Stimulated activated CD4-positive, alpha-beta T cell treated with anti-CD3 and anti-CD28 coated beads, Interleukin-4, amount 100 ng/mL, for 24 hours (primary cell): ENCODE measurements around the gene WDR27.

Experiments
- DNase-seq: peaks from one replicate; pipeline ENCODE4 v3.0.0-alpha.2; 2020

The WDR27 gene

DNA sequence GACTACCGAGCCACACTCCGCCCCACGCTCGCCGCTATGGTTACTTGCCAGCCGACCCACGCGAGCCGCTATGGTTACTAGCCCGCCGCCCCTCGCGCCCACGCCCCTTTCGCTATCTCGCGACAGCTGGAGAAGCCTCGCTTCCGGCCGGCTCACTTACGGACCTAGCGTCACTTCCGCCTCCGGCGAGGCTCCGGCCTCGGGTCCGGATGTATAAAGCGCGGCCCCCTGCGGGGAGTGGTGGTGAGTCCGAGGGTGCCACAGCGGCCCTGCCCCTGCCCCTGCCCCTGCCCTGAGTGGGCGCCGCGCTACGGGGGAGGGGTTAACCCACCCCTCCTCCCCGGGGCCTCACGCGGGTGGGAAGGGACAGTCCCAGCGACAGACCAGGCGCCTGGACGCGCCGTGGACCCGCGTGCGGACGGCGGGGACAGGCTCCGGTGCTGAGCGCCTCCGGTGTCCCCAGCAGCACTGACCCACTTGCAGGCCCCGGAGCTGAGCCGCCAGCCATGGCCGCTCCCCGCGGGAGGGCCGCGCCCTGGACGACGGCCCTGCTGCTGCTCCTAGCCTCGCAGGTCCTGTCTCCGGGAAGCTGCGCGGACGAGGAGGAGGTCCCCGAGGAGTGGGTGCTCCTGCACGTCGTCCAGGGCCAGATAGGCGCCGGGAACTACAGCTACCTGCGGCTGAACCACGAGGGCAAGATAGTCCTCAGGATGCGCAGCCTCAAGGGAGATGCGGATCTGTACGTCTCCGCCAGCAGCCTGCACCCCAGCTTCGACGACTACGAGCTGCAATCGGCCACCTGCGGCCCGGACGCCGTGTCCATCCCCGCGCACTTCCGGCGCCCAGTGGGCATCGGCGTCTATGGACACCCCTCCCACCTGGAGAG lies at the start of gene WDR27, which contains the start of gene C6orf120:
Gene WDR27 (minus strand): TSS at position 76 of the 886 bp plus-strand sequence. CDS start 13,024 bp downstream, outside the sequence.
Gene C6orf120 (plus strand): TSS at position 173 of the 886 bp plus-strand sequence. CDS start 334 bp downstream, at position 507.
- peak; percentile 99 for DNase-seq

DNA sequence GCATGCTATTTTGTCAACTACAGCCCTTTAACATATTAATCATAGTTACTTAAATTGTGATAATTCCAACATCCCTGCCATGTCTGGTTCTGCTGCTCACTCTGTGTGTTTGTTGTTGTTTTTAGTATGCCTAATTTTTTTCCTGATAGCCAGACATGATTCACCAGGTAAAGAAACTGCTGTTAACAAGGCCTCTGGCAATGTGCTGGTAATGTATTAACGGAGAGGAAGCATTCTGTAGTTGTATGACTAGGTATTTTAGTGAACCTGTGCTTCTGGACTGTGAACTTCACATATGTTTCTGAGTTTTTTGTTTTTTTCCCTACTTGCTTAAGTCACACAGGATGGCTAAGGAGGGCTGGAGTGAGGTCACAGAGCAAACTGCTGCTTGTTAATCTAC lies 44.7 kb upstream of the WDR27 start:
- DNase-seq = no peak

DNA sequence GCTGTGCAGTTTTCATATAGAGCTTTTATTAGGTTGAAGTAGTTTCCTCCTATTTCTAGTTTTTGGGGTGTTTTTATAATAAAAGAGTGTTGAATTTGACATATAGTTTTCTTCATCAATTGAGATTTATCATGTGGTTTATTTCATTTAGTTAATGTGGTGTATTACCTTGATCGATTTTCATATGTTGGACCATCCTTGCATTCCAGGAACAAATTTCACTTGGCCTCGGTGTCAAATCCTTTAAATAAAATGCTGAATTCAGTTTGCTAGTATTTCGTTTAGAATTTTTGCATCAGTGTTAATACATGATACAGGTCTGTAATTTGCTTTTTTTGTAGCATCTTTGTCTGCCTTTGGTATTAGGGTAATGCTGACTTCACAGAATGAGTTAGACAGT lies 43.6 kb upstream of the WDR27 start:
- no peak for DNase-seq

DNA sequence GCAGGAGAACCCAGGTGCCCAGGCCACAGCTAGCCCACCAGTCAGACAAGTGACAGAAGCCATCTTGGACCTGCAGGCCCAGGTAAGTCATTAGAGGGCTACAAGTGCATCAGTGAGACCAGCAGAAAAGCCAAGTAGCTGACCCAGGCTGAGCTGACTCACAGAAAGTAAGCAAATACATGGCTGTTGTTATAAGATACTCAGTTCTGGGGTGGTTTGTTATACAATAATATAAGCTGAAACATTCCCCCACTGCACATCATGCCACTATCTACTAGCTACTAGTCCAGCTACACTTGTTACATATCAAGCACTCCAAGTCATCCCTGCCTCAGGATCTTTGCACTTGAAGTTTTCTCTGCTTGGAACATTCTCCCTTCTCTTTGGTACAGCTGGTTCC lies 39.5 kb upstream of the WDR27 start:
- no peak for DNase-seq

DNA sequence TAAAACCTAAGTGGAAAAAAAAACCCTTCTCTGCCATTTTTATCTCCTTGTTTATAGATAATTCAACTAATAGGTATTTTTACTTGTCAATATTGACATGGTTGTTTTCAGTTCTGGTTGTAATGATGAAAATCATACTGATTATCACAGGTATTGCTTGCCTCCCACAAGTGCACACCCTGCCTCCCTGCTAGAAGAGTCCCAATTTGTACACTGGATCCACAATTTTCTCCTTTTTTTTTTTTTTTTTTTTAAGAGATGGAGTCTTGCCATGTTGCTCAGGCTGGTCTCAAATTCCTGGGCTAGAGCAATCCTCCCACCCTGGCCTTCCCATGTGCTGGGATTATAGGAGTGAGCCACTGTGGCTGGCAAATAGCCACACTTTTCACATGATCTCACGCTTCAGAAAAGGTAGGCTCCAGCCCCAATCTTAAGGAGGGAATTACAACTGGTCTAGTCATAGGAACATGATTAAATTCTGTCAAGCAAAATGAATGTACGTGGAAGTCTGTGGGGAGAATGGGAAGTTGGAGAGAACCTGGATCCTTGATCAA lies 37.2 kb upstream of the WDR27 start:
- no peak for DNase-seq

DNA sequence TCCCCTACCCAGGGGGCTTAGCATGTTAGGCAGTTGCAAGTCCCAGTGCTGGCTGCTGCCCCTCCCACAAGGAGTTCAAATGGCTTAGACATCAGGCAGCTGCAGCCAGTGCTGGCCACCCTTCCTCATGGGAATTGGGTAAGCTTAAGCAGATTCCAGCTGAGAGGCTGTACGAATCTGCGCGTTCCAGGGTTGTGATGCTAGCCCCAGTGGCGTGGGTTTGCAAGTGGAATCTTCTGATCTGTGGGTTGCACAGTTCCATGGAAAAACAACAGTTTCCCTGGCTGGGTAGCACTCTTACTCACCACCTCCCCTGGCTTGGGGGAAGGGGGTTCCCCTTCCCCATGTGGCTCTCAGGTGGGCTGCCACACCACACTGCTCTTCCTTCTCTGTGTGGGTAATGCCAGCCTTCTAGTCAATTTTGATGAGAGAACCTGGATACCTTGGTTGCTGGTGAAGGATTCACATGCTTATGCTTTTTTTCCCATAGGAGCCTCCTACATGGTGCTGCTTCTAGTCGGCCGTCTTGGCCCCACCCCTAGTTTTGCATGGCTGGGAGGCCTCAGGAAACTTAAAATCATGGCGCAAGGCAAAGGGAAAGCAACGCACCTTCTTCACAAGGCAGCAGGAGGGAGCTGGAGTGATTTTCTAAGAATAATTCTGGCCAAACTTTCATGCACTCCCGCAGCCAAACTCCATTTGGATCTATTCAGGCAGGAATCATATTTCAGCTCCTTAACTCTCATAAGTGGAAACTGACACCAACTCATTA lies 36.6 kb upstream of the WDR27 start:
- no peak for DNase-seq

DNA sequence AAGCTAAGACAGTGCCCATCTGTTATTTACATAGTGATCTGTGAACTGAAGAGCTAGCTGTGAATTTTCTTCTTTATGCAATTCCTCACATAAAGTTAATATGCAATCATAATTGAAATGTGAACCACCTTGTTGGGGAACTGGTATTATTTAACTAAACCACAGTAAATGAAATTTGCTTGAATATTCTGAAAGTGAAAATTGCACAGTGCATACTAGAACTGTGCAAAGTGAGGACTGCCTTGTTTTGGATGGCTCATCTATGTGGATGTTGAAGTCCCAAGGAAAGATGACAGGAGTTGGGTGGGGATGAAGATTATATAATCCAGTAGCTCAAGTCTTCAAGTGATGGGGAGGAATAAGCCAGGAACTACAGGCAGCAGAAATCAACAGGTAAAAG lies 28.1 kb upstream of the WDR27 start:
- no peak for DNase-seq

DNA sequence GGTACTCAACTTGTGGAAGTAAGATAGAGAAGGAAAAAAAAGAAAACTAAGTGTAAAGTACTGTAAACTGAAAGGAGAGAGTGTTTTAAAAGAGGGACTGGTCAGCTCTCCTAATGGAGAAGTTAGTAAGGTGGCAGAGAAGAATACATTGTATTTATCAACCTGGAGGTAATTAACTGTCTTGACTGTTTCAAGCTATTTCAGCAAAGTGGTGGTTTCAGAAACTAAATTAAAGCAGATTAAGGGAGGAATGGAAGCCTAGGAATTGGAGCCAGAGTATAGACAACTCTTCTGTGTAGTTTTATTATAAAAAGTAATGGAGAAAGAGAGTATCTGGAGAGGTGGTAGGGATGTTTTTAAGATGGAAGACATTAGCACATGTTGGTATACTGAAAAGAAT lies 25.1 kb upstream of the WDR27 start:
- no peak for DNase-seq

DNA sequence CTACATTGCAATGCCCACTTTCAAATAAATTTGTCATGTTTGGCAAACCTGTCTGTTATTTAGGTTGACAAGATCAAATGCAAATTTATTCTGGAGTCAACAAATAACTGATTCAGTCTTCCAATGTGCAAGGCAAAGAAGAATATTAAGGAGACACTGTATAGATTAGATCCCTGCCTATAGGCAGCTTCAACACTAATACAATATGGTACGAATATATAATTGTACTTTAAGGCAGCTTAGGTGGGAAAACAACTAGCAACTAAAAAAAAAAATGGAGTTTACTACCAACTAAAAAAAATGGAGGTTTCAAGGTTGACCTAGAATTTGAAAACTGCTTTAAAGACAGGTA lies 24.2 kb upstream of the WDR27 start:
- DNase-seq = no peak

DNA sequence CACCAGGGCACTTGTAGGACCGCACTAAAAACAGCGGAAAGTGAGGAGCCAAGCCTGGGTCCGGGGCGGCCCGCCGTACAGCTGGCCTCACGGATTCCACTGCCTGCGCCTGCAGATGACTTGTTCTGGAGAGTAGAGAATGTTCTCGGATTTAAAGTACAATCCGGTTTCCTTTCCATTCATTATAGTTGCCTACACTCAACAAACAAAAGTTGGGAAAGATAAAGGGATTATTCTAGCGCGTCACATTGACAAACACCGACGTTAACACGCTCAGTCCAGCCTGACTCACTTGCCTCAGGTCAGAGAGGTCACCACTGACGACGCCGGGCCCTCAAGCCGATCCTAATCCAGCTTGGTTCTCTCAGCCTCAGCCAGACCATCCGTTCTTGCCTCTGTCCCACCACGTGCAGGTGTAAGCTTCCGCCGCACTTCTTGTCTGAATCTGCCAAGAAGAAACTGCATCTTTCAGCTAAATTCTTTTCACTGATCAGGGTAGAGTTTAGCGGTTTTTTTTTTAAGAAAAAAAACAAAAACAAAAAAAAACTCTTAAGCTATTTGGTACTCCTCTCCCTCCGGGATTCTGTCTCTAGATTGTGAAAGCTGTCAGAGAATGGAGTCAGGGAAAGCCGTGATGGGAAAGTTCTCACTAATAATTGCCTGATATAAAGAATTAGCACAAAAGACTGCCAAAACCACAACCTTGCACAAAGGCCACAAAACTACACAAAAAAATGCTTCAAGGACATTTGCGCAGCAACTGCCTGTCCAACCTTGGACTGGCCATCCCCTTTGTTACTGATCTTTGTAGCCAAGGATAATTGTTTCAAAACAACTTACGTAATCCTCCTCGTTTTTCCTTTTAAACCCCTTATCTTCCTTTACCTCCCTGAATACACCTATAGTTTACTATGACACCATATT lies 23.6 kb upstream of the WDR27 start:
- DNase-seq = peak; percentile 18

DNA sequence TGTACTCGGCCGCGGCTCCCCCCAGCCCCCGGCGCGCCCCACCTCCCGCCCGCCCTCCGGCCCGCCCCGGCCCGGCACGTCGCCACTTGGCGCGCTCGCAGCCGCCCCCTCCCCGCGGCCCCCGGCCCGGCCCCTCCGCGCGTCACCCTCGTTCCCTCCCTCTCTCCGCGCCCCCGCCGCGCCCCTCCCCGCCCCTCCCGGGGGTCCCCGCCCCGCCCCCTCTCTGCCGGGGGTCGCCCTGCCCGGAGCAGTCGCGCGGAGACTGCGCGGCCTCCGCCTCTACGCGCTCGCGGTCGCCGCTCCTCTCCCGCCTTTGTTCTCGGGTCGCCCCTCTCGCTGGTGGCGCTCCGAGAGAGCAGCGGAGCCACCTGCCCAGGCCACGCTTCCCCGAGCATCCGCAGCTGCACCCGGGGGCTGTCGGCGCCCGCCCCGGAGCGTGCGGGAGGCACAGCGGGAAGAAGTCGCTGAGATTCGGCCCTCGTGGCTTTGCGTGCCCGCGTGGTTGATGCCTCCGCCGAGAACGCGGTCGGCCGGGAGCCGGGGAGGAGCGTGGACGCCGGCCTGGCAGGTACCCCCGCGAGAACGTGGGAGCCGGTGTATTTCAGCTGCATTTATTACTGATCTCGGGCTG lies 22.8 kb upstream of the WDR27 start, which contains the start of gene PHF10:
Gene PHF10 (minus strand): TSS at position 7 of the 631 bp plus-strand sequence. CDS start 569 bp downstream, outside the sequence.
- DNase-seq = peak; percentile 68

DNA sequence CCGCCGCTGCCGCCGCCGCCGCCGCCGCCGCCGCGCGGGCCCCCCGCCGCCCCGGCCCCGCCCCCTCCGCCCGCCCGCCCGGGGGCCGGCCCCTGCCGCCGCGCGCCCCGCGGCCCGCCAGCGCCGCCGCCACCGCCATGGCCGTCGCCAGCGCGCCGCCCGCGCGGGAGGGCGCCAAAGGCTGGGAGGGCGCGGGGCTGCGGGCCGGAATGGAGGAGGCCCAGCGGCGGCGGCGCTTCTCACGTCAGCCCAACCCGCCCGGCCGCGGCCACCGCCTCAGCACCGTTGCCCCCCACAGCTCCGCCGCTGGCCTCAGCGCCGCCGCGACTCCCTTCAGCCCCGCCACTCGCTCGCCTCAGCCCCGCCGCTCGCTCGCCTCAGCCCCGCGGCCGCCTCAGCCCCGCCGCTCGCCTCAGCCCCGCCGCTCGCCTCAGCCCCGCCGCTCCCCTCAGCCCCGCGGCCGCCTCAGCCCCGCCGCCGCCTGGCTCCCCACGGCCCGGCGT lies 22.2 kb upstream of the WDR27 start:
- peak; percentile 36 for DNase-seq

DNA sequence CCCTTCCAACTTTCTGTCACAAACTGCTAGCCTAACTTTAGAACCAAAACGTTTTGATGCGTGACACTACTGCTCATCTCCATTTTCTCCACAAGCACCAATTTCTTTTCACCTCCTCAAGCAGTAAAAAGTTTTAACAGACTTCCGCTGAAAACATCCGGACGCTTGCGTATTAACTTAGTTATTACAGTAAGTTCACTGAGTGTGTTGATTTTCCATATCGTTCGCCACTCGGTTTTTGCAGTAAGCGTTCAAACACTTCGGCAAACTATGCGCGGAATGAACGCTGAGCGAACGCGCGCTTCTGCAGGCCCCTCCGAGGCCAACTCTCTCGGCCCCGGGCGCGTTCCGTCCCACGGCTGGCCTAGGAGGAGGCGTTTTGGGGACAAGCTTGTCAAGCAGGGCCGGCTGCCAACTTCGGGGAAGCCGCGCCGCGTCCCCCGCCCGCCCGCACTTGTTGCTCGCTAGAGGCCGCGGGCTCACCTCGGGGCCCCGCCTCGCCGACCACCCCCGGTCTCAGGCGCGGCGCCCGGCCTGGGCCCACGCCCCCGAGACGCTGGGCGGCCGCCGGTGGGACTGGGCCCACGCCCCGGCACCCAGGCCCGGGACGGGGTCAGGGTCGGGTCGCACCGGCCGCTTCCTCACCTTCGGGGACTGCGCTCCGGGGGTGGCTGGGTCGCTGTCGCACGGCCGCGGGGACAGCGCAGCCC lies 21.5 kb upstream of the WDR27 start:
- DNase-seq = peak; percentile 63

DNA sequence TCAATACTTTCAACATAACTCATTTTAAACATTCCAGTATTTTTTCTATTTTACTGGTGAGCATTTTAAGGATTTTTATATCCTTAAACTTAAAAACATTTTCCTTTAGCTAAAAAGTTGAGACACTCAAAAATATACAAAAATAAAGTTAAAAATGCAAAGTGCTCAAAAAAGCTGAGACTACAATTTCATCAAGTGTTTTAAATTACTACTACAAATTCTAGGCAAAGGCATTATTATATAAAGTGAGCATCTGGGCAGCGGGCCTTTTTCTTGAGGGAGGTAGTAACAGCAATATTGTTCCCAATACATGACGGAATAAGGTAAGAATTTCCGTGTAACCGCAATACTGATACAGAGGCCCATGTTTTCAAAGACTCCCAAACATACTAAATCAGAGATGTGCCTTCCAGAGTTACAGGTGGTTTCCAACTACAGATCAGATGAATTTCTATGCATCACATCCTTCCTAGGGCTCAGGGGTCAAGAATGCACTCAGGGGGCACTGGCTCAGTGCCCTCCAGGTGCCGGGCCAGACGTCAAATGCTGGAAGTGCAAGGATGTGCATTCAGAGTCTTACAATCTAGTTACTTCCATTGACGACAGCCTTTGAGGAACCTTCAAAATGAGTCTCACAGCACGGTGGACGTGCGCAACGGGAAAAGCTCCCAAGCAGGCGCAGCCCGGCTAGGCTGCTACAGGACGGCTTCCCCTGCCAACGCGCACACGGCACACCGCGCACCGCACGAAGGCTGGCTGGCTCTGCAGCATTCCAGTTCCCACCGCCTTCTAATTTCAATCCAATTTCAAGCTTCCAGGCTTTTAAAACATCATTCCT lies 20.8 kb upstream of the WDR27 start:
- DNase-seq = peak; percentile 35

DNA sequence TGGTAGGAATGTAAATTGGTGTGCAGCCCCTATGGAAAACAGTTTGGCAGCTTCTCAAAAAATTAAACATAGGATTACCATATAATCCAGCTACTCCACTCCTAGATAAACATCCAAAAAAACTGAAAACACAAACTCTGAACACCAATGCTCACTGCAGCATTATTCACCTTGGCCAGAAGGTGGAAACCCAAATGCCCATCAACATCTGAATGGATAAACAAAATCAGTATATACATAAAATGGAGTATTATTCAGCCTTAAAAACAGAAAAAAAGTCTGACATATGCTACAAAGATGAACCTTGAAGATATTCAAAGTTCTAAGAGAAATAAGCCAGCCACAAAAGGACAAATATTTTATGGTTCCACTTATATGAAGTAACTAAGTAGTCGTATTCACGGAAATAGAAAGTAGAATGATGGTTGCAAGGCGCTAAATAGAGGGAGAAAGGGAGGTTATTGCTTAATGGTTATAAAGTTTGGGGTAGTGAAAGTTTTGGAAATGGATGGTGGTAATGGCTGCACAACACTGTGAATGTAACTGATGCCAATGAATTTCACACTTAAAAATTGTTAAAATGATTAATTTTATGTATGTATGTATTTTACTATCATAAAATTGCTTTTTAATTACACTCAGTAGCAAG lies 18.5 kb upstream of the WDR27 start:
- DNase-seq = no peak

DNA sequence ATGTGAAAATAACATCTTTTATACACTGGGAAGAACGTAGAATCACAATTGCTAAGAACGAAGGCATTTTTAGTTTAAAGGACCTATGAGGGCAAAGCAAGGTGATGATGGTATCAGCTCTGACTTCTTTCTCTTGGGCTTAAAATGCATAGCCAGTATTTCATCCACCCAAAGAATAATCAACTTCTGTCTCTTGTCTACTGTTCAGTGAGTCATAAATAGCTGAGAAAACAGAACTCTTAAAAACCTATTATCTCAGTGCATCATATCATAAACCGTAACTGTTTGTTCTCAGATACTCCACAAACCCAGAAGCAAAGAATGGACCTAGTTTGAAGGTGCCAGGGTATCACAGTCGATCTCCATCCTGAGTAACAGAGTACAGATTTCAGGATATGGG lies 17.3 kb upstream of the WDR27 start:
- DNase-seq = no peak

DNA sequence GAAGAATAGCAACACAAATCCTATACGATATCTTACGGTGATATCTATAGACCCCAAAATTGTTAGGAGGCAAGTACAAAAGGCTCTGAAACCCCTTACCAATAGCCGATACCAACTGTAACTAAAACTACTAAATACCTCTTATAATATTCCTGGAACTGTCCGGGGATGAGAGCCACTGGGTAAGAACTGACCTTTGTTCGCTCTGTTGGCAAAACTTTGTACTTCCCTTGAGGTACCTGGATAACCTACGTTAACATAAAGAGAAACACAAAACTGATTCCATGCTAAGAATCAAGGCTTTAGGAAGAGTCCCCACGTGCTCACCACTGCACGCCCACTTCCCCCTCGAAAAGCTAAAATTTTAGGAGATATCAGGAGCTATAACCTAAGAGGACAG lies 12.8 kb upstream of the WDR27 start:
- DNase-seq = no peak

DNA sequence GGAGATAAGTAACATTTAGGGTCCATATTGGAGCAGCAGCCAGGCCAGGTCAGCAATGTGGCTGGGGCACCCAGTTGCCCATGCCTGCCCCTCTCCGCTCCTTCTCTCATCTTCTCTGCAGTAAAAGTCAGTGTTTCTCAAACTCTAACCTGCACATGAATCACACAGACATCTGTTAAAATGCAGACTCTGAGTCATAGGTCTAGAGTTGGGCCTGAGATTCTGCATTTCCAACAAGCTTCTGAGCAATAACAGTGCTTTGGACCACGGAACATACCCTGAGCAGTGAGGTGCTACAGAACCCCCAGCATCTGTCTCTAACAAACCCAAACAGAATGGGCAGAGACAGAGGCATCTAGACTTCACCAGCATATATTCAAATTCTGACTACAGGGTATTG lies 12.3 kb upstream of the WDR27 start:
- no peak for DNase-seq

DNA sequence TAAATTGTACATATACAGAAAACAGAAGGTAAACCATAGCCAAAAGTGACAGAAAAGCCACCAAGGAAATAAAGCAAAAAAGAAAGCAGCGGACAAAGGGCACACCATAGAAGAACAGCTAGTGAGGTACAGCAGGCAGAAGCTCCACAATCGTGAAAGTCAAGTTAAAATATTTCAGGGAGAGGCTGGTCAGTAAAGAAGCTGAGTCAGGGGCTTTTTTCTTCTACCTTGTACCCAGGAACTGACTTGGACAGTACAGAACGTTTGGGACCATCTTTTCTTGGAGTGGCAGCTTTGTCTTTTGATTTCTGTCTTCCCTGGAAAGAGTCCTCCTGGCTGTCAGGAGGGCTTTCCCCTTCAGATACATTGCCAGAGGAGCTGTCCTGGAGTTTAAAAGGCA lies 8.2 kb upstream of the WDR27 start:
- no peak for DNase-seq

DNA sequence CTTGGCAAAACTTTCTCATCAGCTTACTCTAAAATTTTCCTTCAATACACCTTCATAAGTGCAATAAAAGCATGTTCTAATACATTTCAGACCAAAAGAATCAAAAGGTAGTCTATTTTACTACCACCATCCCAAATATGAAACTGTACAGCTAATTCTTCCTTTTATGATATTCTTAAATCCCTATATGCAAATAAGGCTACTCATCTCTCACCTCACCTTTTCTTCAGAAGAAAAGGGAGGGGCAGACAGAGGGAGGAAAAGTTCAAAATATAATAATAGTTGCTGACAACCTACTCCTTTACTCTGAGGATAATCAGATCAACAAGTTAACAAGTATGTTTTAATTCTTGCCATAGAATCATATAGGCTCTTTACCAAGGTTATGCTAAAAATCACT lies 7.5 kb upstream of the WDR27 start:
- DNase-seq = no peak
